Measurements from ENCODE around the gene ITPA. TPM values are rescaled to one million over a fixed set of nuclear protein-coding genes. Genes with fewer than 3 reads are reported as not detected.

The ITPA gene
- total and polyA plus RNA-seq, 12 donors = 15.8 to 53.6 (median 22.9) TPM

GRCh38 chr20:3174442-3175261 lies 34.6 kb upstream of the ITPA start:
- WGBS, 2 donors = 10 to 21% methylated on average over 13 of the region's 13 CpGs
- Histone ChIP-seq H3K9me3 (no peaks in the 10 kb centered on the region), H3K27me3 (peaks cover 0 to 45% (median 0%) of the 10 kb centered on the region in 7 donors), H3K36me3 (no peaks in the 10 kb centered on the region), H3K4me3 (peak overlapping the region; percentile 66 to 97 (median 94)), H3K27ac (peak overlapping the region in 9 of 10 donors; percentile 47 to 86 (median 78)), H3K4me1 (peaks cover 3 to 31% (median 24%) of the 10 kb centered on the region in 9 donors)
- no peak for ATAC-seq
- TF ChIP-seq, protein P1, sequence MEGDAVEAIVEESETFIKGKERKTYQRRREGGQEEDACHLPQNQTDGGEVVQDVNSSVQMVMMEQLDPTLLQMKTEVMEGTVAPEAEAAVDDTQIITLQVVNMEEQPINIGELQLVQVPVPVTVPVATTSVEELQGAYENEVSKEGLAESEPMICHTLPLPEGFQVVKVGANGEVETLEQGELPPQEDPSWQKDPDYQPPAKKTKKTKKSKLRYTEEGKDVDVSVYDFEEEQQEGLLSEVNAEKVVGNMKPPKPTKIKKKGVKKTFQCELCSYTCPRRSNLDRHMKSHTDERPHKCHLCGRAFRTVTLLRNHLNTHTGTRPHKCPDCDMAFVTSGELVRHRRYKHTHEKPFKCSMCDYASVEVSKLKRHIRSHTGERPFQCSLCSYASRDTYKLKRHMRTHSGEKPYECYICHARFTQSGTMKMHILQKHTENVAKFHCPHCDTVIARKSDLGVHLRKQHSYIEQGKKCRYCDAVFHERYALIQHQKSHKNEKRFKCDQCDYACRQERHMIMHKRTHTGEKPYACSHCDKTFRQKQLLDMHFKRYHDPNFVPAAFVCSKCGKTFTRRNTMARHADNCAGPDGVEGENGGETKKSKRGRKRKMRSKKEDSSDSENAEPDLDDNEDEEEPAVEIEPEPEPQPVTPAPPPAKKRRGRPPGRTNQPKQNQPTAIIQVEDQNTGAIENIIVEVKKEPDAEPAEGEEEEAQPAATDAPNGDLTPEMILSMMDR (IDR thresholded peaks at IDR 0.05) = no peak
- intact Hi-C loops (cut with DNase I) = loop anchor here in 1 of 10 donors (2.0 kb wide), 1 partner anchor 64 kb away; no protein-coding TSS in a partner anchor
- no peak for DNase-seq

DNA sequence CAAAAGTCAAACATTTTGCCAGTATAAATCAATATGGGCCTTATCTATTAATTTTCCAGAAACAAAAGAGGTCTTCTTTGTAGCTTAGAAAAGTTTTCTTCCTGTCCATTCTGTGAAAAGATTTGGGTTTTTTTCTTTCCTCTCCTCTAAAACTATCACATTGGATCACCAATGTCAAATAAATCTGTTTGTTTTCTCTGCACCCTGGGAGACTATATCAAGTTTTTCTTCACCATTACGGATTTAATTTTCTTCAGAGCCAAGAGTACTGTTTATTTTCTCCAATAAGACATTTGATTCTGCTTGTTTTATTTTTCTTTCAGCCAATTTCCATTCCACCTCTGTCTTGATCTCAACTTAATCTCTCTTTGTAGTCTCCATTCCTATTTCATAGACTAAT lies 34.0 kb upstream of the ITPA start:
- ATAC-seq (no peak), DNase-seq (no peak)
- 19 to 38% methylated on average over 1 of the region's 1 CpG for WGBS, 2 donors
- Histone ChIP-seq H3K4me1 (peaks cover 3 to 31% (median 24%) of the 10 kb centered on the region in 9 donors), H3K4me3 (peak overlapping the region in 1 of 10 donors; percentile 96), H3K9me3 (no peaks in the 10 kb centered on the region), H3K27ac (peak overlapping the region in 1 of 10 donors; percentile 15), H3K36me3 (no peaks in the 10 kb centered on the region), H3K27me3 (peaks cover 0 to 45% (median 0%) of the 10 kb centered on the region in 7 donors)
- TF ChIP-seq, protein P1 (IDR thresholded peaks at IDR 0.05) = no peak
- intact Hi-C loops (cut with DNase I) = loop anchor here in 1 of 10 donors (2.0 kb wide), 1 partner anchor 64 kb away; no protein-coding TSS in a partner anchor

GRCh38 chr20:3177746-3178485 lies 31.4 kb upstream of the ITPA start:
- WGBS, 2 donors = 80 to 81% methylated on average over 8 of the region's 8 CpGs
- TF ChIP-seq, protein P1 (IDR thresholded peaks at IDR 0.05) = no peak

DNA sequence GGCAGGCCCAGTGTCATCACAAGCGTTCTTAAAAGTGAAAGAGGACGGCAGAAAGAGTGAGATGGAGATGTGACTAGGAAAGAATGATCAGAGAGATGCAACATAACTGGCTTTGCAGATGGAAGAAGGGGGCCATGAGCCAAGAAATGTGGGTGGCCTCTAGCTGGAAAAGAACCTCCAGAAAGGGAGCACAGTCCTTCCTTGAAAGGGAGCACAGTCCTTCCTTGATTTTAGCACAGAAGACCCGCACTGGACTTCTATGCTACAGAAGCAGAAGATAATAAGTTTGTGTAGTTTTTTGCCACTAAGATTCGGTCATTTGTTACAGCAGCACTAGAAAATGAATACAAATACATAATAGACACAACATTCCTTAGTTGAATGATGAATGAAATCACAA lies 29.0 kb upstream of the ITPA start:
- Histone ChIP-seq H3K36me3 (peaks cover 0 to 9% (median 0%) of the 10 kb centered on the region in 9 donors), H3K27me3 (peaks cover 0 to 9% (median 0%) of the 10 kb centered on the region in 7 donors), H3K9me3 (no peaks in the 10 kb centered on the region), H3K27ac (no peak overlapping the region), H3K4me3 (no peak overlapping the region), H3K4me1 (peaks cover 0 to 3% (median 0%) of the 10 kb centered on the region in 9 donors)
- ATAC-seq (no peak), DNase-seq (no peak)
- intact Hi-C loops (cut with DNase I) = no loop called here
- 78 to 81% methylated on average over 4 of the region's 4 CpGs for WGBS, 2 donors
- TF ChIP-seq, protein P1 (IDR thresholded peaks at IDR 0.05) = no peak

More at GRCh38 chr20:3177746-3178485, 31.4 kb upstream of the ITPA start:
- no peak overlapping the region for H3K4me3 ChIP-seq
- ATAC-seq (no peak), DNase-seq (no peak)
- intact Hi-C loops (cut with DNase I) = no loop called here
- H3K27me3 ChIP-seq = peaks cover 0 to 31% (median 0%) of the 10 kb centered on the region in 7 donors
- peaks cover 0 to 21% (median 15%) of the 10 kb centered on the region in 9 donors for H3K4me1 ChIP-seq
- no peaks in the 10 kb centered on the region for H3K36me3 ChIP-seq
- no peaks in the 10 kb centered on the region for H3K9me3 ChIP-seq
- H3K27ac ChIP-seq = no peak overlapping the region

Measured in heart right ventricle (tissue), 16 donors.